ENCODE measurements around the gene GYPB. TPM values are rescaled to one million over a fixed set of nuclear protein-coding genes. Genes with fewer than 3 reads are reported as not detected.
"Not testable (repeated sequence)": the region's sequence is repeated elsewhere in the genome, so short reads cannot be mapped to it uniquely, and the experiment has no call there.

Gene GYPB
- total and polyA plus RNA-seq, 9 donors = 1.2 to 5.6 (median 3.0) TPM

- WGBS (ENCODE audit: insufficient coverage) = no CpG with 5 or more reads among the region's 2 CpGs
- not testable (repeated sequence) for H3K27ac ChIP-seq (ENCODE audit: low read length); H3K9me3 ChIP-seq (replicated peaks; ENCODE audit: control insufficient read depth, low read depth, low read length); H3K27me3 ChIP-seq (ENCODE audit: control insufficient read depth, insufficient read depth, low read length); DNase-seq; H3K4me3 ChIP-seq (ENCODE audit: low read length); H3K4me1 ChIP-seq (ENCODE audit: control insufficient read depth, insufficient read depth, low read length); H3K36me3 ChIP-seq (ENCODE audit: control insufficient read depth, insufficient read depth, low read length)
Observed at GRCh38 chr4:144016057-144016605, 3.0 kb downstream of the GYPB start.

GRCh38 chr4:144014808-144015207 lies 4.4 kb downstream of the GYPB start:
- H3K36me3 ChIP-seq (ENCODE audit: control insufficient read depth, insufficient read depth, low read length) = no peaks in the 10 kb centered on the region
- no peak for DNase-seq
- no peak overlapping the region for H3K27ac ChIP-seq (ENCODE audit: low read length)
- WGBS (ENCODE audit: insufficient coverage) = no CpG with 5 or more reads among the region's 2 CpGs
- H3K27me3 ChIP-seq (ENCODE audit: control insufficient read depth, insufficient read depth, low read length) = no peaks in the 10 kb centered on the region
- no peak overlapping the region for H3K4me3 ChIP-seq (ENCODE audit: low read length)
- no peaks in the 10 kb centered on the region for H3K4me1 ChIP-seq (ENCODE audit: control insufficient read depth, insufficient read depth, low read length)
- H3K9me3 ChIP-seq (replicated peaks; ENCODE audit: control insufficient read depth, low read depth, low read length) = no peaks in the 10 kb centered on the region

GRCh38 chr4:144008602-144009001 lies 10.6 kb downstream of the GYPB start:
- H3K27me3 ChIP-seq (ENCODE audit: control insufficient read depth, insufficient read depth, low read length); DNase-seq: not testable (repeated sequence)
- no CpG with 5 or more reads among the region's 3 CpGs for WGBS (ENCODE audit: insufficient coverage)

GRCh38 chr4:144007960-144008359 lies 11.2 kb downstream of the GYPB start:
- DNase-seq; H3K4me3 ChIP-seq (ENCODE audit: low read length); H3K4me1 ChIP-seq (ENCODE audit: control insufficient read depth, insufficient read depth, low read length); H3K9me3 ChIP-seq (replicated peaks; ENCODE audit: control insufficient read depth, low read depth, low read length); H3K27me3 ChIP-seq (ENCODE audit: control insufficient read depth, insufficient read depth, low read length); H3K36me3 ChIP-seq (ENCODE audit: control insufficient read depth, insufficient read depth, low read length); H3K27ac ChIP-seq (ENCODE audit: low read length): not testable (repeated sequence)
- WGBS (ENCODE audit: insufficient coverage) = no CpG with 5 or more reads among the region's 1 CpG

More at GRCh38 chr4:144008602-144009001, 10.6 kb downstream of the GYPB start:
- H3K36me3 ChIP-seq (ENCODE audit: control insufficient read depth, insufficient read depth, low read length); H3K4me3 ChIP-seq (ENCODE audit: low read length); H3K9me3 ChIP-seq (replicated peaks; ENCODE audit: control insufficient read depth, low read depth, low read length); H3K4me1 ChIP-seq (ENCODE audit: control insufficient read depth, insufficient read depth, low read length); H3K27ac ChIP-seq (ENCODE audit: low read length): not testable (repeated sequence)

GRCh38 chr4:144006200-144006803 lies 12.9 kb downstream of the GYPB start:
- H3K4me1 ChIP-seq (ENCODE audit: control insufficient read depth, insufficient read depth, low read length); H3K36me3 ChIP-seq (ENCODE audit: control insufficient read depth, insufficient read depth, low read length); H3K27me3 ChIP-seq (ENCODE audit: control insufficient read depth, insufficient read depth, low read length); H3K9me3 ChIP-seq (replicated peaks; ENCODE audit: control insufficient read depth, low read depth, low read length); H3K27ac ChIP-seq (ENCODE audit: low read length); H3K4me3 ChIP-seq (ENCODE audit: low read length): not testable (repeated sequence)
- DNase-seq = peak; percentile 8
- WGBS (ENCODE audit: insufficient coverage) = no CpG with 5 or more reads among the region's 2 CpGs

- H3K9me3 ChIP-seq (replicated peaks; ENCODE audit: control insufficient read depth, low read depth, low read length); DNase-seq; H3K27me3 ChIP-seq (ENCODE audit: control insufficient read depth, insufficient read depth, low read length); H3K4me1 ChIP-seq (ENCODE audit: control insufficient read depth, insufficient read depth, low read length); H3K36me3 ChIP-seq (ENCODE audit: control insufficient read depth, insufficient read depth, low read length); H3K4me3 ChIP-seq (ENCODE audit: low read length); H3K27ac ChIP-seq (ENCODE audit: low read length): not testable (repeated sequence)
Observed at GRCh38 chr4:144005558-144005953, 13.6 kb downstream of the GYPB start.

- not testable (repeated sequence) for H3K4me3 ChIP-seq (ENCODE audit: low read length); H3K36me3 ChIP-seq (ENCODE audit: control insufficient read depth, insufficient read depth, low read length); H3K4me1 ChIP-seq (ENCODE audit: control insufficient read depth, insufficient read depth, low read length); H3K9me3 ChIP-seq (replicated peaks; ENCODE audit: control insufficient read depth, low read depth, low read length); DNase-seq; H3K27me3 ChIP-seq (ENCODE audit: control insufficient read depth, insufficient read depth, low read length); H3K27ac ChIP-seq (ENCODE audit: low read length)
- WGBS (ENCODE audit: insufficient coverage) = no CpG with 5 or more reads among the region's 4 CpGs
Observed at GRCh38 chr4:144004868-144005557, 14.2 kb downstream of the GYPB start.

- H3K9me3 ChIP-seq (replicated peaks; ENCODE audit: control insufficient read depth, low read depth, low read length); H3K27ac ChIP-seq (ENCODE audit: low read length); H3K4me1 ChIP-seq (ENCODE audit: control insufficient read depth, insufficient read depth, low read length); H3K36me3 ChIP-seq (ENCODE audit: control insufficient read depth, insufficient read depth, low read length); DNase-seq; H3K27me3 ChIP-seq (ENCODE audit: control insufficient read depth, insufficient read depth, low read length); H3K4me3 ChIP-seq (ENCODE audit: low read length): not testable (repeated sequence)
Observed at GRCh38 chr4:144003890-144004265, 15.3 kb downstream of the GYPB start.

GRCh38 chr4:144003205-144003889 lies 15.8 kb downstream of the GYPB start:
- not testable (repeated sequence) for H3K27me3 ChIP-seq (ENCODE audit: control insufficient read depth, insufficient read depth, low read length); H3K4me3 ChIP-seq (ENCODE audit: low read length); H3K27ac ChIP-seq (ENCODE audit: low read length); DNase-seq; H3K9me3 ChIP-seq (replicated peaks; ENCODE audit: control insufficient read depth, low read depth, low read length); H3K36me3 ChIP-seq (ENCODE audit: control insufficient read depth, insufficient read depth, low read length); H3K4me1 ChIP-seq (ENCODE audit: control insufficient read depth, insufficient read depth, low read length)
- WGBS (ENCODE audit: insufficient coverage) = 60% methylated on average over 1 of the region's 2 CpGs

GRCh38 chr4:144000331-144000995 lies 18.7 kb downstream of the GYPB start:
- H3K4me1 ChIP-seq (ENCODE audit: control insufficient read depth, insufficient read depth, low read length) = not testable (repeated sequence)

More at GRCh38 chr4:144000331-144000995, 18.7 kb downstream of the GYPB start:
- not testable (repeated sequence) for DNase-seq; H3K27ac ChIP-seq (ENCODE audit: low read length); H3K27me3 ChIP-seq (ENCODE audit: control insufficient read depth, insufficient read depth, low read length); H3K4me3 ChIP-seq (ENCODE audit: low read length); H3K36me3 ChIP-seq (ENCODE audit: control insufficient read depth, insufficient read depth, low read length); H3K9me3 ChIP-seq (replicated peaks; ENCODE audit: control insufficient read depth, low read depth, low read length)
- 100% methylated on average over 2 of the region's 6 CpGs for WGBS (ENCODE audit: insufficient coverage)
